PFSK-1 (cell line): Measurements from ENCODE around the gene CD300LB.

Experiments used
- POLR2AphosphoS5 ChIP-seq: IDR thresholded peaks from 2 replicates; pipeline ENCODE4 v1.6.1; 2012; ENCODE audit warnings: low read depth, mild to moderate bottlenecking, control low read depth, low read length, moderate library complexity
- TF ChIP-seq, protein P1 (sequence below), 2 experiments: IDR thresholded peaks; 2 replicates each; pipeline versions ENCODE4 v1.6.1 to v1.8.0; 2011 to 2012; ENCODE audit warnings: low read depth in 2 of 2, low read length in 2 of 2, control low read depth in 1 of 2, inconsistent platforms in 1 of 2, mild to moderate bottlenecking in 1 of 2, moderate library complexity in 1 of 2; ENCODE audit not compliant: insufficient read depth in 1 of 2

- TF ChIP-seq POLR2AphosphoS5 = no peak
- TF ChIP-seq, protein P1, sequence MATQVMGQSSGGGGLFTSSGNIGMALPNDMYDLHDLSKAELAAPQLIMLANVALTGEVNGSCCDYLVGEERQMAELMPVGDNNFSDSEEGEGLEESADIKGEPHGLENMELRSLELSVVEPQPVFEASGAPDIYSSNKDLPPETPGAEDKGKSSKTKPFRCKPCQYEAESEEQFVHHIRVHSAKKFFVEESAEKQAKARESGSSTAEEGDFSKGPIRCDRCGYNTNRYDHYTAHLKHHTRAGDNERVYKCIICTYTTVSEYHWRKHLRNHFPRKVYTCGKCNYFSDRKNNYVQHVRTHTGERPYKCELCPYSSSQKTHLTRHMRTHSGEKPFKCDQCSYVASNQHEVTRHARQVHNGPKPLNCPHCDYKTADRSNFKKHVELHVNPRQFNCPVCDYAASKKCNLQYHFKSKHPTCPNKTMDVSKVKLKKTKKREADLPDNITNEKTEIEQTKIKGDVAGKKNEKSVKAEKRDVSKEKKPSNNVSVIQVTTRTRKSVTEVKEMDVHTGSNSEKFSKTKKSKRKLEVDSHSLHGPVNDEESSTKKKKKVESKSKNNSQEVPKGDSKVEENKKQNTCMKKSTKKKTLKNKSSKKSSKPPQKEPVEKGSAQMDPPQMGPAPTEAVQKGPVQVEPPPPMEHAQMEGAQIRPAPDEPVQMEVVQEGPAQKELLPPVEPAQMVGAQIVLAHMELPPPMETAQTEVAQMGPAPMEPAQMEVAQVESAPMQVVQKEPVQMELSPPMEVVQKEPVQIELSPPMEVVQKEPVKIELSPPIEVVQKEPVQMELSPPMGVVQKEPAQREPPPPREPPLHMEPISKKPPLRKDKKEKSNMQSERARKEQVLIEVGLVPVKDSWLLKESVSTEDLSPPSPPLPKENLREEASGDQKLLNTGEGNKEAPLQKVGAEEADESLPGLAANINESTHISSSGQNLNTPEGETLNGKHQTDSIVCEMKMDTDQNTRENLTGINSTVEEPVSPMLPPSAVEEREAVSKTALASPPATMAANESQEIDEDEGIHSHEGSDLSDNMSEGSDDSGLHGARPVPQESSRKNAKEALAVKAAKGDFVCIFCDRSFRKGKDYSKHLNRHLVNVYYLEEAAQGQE (IDR thresholded peaks at IDR 0.05; ENCODE audit: insufficient read depth in 1 of 2, low read depth in 2 of 2, low read length in 2 of 2) = no peak
Observed at GRCh38 chr17:74520790-74521480, 10.3 kb downstream of the CD300LB start.
